TTC549 (cell line): ENCODE data around the gene KRTAP22-2.

Experiments
- FAIRE-seq: peaks from 2 replicates; lab custom pipeline; 2012; peaks lifted over from hg19 to GRCh38; lab: Jason Lieb, UNC

The KRTAP22-2 gene

DNA sequence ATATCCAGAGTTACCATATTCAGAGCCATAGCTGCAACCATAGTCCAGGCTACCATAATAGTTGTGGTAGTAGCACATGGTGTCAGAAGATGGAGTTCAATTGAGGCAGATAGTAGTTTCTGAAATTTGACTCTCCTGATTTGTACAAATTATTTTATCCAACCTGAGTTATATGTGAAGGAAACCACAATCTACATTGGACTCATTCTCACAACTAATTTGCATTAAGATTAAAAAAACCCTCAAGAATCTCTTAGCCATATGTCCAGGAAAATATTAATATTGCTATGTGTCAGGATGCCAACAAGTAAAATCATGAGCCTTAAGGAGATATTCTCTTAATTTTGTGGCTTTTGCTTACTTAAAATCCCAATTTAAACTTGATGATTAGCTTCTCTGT lies at the start of gene KRTAP22-2:
Gene KRTAP22-2, minus strand, starts transcription at position 101 of the 400 bp plus-strand sequence.
- FAIRE-seq = no peak

DNA sequence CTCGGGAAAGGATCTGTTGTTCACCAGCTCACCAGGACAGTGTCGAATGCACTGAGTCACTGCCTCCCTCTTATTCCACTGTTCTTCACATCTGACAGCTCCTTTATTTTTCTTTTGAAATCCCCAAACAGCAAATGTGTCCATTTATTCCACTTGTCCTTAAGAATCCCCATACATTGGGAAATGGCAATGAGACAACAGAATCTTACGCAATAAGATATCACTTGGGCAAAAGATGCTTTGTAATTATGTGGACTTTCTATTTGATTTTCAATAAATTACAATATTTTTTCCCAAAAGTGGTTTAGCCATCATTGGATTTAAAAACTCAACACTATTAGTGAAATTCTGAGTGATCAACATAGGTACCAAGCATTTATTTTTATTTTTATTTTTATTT lies 48.5 kb upstream of the KRTAP22-2 start:
- no peak for FAIRE-seq

DNA sequence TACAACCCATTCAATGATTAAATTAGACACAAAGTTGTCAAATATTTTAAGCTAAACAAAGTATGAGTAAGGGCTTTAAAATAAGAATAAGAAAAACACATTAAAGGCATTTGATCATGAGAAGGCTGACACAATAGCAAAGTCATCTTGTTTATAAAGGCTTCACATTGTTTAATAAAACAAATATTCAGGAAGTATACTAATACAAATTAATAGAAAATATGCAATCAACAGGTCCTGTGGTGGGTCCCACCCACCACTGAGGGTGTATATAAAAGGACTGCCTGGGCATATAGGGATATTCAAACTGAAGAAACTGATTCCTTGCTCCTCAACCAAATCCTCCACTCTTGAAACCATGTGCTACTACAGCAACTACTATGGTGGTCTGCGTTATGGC lies 44.7 kb upstream of the KRTAP22-2 start, which contains the start of gene KRTAP20-2:
Gene KRTAP20-2, plus strand, starts transcription at position 301 of the 400 bp plus-strand sequence. Its CDS starts 58 bp downstream, at position 359.
- FAIRE-seq = no peak

DNA sequence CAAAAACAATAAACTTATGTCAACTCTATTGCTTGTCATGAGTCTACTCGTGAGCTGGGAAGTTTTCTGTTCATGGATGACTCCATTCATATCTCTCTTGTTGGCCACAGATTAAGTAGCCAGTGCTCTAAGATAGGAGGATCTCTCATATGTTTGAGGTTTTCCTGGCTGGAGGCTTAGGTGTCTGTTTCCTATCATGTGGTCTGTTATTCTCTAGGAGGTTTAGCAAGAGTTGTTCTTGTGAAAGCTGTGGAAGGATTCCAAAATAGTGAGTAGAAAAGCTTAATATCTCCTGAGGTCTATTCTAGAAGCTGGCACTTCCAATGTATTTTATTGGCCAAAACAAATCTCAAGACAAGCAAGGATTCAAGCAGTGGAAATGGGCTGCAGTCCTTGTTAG lies 39.0 kb upstream of the KRTAP22-2 start:
- FAIRE-seq = no peak

DNA sequence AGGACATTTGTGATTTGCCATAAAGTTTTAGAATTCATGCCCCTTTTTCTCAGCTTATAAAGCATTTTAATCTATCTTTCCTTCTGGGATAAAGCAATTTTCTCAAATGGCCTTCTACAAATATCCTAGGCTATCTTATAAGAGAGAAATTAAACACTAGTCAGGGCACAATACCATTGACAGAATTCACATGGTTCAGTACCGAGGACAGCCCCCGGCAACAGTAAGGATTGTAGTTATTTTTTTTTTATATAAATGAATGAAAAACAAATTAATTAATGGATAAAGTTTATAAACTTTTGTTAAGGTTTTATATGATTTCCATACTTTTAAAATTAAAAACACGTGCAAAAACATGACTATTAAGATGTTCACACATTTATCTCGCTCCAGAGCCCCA lies 37.9 kb upstream of the KRTAP22-2 start:
- FAIRE-seq = no peak

DNA sequence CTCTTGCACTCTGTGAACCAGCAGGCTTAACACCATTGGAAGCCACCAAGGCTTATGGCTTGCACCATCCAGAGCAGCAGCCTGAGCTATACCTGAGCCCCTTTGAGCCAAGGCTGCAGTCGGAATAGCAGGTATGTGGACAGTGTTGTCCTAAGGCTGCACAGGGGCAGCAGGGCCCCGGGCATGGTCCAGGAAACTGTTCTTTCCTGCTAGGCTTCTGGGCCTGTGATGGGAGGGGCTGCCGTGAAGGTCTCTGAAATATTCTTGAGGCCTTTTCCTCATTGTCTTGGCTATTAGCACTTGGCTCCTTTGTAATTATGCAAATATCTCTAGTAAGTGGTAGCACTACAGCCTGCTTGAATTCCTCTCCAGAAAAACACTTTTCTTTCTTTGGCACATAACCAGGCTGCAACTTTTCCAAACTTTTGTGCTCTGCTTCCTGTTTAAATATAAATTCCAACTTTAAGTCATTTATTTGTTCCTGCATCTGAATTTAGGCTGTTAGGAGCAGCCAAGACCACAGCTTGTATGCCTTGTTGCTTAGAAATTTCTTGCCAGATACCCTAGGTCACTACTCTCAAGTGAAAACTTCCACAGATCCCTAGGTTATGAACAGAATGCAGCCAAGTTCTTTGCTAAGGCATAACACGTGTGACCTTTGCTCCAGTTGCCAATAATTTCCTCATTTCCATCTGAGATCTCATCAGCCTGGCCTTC lies 35.4 kb upstream of the KRTAP22-2 start:
- no peak for FAIRE-seq

DNA sequence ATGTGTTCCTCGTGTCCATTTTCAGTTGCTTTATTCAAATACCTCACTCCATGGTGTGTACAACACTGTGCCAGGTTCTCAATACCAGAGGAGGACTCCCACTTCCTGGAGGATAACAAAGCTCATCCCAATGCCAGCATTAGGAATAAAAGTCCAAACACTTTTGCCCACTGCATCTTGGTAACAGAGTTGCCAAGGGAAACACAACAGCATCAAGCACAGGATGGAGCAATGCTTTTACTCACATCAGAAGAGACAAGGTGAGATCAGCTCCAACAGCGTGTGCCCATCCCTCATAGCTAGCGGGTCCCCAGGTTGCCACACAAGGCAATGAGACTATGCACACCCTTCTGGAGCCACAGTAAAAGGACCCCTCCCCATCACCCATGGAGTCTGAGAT lies 33.2 kb upstream of the KRTAP22-2 start:
- no peak for FAIRE-seq

DNA sequence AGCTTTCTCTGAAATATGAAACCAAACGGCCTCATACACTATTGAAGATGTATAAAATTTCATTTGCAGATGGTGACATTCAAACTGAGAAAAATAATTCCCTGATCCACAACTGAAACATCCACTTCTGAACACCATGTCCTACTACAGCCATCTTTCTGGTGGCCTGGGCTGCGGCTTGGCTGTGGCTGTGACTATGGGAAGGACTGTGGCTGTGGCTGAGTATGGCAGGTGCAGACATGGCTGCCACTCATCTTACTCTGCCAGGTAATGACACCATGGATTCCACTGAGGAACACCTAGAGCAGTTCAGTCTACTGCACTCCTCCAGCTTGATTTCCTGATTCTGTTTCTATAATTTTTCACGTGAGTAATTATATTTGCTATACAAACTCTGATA lies 30.3 kb upstream of the KRTAP22-2 start, which contains the start of gene KRTAP20-4:
Gene KRTAP20-4, plus strand, starts transcription at position 106 of the 400 bp plus-strand sequence.
- no peak for FAIRE-seq

DNA sequence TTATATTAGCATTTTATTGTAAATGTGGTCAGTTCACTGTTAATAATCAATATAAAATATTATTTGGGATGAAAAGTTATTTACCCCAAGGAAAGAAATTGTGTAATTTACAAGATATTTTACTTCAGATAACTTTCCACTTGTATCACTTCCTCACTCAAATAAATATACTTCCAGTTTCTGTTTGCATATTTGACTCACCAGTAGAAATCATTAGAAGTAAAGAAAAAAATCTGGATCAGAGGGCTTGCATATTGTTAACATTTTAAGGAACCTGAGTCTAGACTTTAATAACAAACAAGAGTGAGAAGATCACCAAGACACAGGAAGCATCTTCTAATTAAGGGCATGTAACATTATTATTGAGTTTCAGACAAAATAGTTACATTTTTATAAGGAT lies 29.9 kb upstream of the KRTAP22-2 start:
- no peak for FAIRE-seq

DNA sequence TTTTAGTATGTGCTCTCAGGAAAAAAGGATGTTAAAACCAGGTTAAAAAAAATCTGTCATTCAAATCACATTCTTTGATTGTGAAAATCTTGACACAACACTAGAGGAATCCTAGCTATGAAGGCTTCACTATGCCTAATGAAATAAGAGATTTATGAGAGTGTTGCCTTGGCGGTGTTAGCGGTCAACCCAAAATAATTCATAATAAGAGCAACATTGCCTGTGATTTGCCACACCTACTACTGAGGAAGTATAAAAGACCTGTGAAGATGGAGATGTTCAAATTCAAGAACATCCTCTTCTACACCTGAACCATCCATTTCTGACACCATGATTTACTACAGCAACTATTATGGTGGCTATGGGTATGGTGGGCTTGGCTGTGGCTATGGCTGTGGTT lies 25.9 kb upstream of the KRTAP22-2 start, which contains the start of gene KRTAP20-1:
Gene KRTAP20-1, plus strand, starts transcription at position 301 of the 400 bp plus-strand sequence. Its CDS starts 30 bp downstream, at position 331.
- no peak for FAIRE-seq

DNA sequence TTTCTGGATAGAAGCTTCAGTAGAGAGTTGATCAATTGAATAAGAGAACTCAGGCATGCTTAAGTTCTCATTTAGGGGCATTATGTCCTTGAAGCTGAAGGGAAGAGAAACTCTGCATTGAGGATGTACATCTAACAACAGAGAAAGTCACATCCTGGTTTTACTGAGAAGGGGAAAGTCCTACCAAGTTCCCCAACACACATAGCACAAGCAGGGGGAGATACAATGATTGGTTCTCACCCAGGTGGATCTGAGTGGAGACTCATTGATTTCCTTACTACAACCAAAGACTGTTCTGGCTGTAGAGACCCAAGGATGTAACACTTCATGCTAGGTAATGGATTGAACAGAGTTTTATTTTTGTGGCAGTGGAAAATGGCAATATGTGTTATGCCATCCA lies 25.0 kb upstream of the KRTAP22-2 start:
- no peak for FAIRE-seq

DNA sequence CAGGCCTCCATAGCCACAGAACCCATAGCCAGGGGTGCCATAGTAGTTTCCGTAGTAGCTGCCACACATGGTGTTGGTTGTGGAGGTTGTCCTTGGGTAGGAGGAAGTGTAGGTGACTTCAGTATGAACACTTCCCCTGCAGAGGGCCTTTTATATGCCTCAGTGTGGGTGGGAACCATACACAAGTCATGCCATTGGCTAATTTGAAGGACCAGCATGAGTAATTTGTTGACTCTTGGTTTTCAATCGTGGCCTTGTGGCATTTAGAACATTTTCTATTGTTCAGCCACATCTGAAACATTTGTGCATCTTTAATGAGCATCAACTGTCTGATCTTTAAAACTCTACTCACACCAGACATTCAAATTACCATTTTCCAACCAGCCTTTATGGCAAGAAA lies 23.6 kb upstream of the KRTAP22-2 start, which contains the start of gene KRTAP6-1:
Gene KRTAP6-1, minus strand, starts transcription at position 95 of the 400 bp plus-strand sequence. Its CDS starts 26 bp downstream, at position 69.
- no peak for FAIRE-seq

DNA sequence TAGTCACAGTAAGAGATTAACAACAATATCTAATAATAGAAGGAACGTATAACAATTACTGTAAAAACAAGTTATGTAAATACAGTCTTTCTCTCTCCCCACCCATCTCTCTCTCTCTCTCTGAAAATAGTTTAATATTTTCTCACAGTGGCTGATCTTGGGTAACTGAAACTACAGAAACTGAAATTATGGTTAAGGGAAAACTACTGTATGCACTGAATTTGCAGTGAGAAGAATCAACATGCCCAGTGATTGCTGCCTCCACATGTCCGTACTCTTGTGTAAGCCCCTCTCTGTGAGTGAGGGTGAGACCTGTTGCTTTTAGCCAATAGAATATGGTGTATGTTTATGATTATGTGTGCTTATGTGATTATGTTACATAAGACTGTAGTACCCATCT lies 21.9 kb upstream of the KRTAP22-2 start:
- no peak for FAIRE-seq

DNA sequence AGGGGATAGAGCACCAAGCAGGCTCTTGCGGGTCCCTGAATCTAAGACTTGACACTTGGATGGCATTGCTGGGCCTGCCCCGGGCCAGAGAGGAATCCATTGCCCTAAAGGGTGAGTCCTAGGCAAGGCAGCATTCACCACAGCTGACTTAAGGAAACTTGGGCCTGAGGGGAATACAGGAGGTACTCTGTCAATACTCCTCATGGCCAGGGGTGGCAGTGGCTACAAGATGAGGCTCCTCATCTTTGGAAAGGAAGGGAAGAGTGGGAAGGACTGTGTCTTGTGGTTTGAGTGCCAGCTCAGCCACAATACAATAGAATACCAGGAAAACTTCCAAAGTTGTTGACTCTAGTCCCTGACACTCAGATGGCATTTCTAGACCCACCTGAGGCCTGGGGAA lies 15.8 kb upstream of the KRTAP22-2 start:
- FAIRE-seq = no peak

DNA sequence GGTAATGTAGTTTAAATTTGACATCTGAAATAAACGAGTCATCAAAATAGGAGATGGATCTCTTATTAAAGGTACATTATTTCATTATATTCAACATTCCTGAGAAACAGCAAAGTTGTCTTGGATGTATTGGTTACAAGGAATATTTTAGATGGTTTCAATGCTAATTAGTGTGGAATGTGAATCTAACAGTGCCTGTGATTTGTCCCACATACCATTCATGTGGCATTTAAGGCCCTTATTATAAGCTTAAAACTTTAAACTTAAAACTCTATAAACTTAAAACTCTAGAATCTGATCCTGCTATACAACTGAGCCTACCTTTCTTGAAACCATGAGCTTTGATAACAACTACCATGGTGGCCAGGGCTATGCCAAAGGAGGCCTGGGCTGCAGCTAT lies 10.6 kb upstream of the KRTAP22-2 start, which contains the start of gene KRTAP22-1:
Gene KRTAP22-1, plus strand, starts transcription at position 301 of the 400 bp plus-strand sequence.
- no peak for FAIRE-seq

DNA sequence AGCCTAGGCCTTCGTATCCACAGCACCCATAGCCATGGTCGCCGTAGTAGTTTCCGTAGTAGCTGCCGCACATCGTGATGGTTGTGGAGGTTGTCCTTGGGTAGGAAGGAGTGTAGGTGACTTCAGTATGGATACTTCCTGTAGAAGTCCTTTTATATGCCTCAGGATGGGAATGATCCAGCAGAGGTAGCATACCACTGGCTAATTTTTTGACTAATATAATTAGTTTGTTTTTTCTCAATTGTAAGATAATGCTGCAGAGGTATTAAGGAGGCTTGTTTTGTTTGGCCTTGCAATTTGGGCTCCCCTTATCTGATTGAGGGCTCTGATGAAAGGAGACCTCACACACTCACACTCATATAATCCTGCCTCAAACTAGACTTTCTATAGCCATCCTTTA lies 8.6 kb upstream of the KRTAP22-2 start, which contains the start of gene KRTAP6-2:
Gene KRTAP6-2, minus strand, starts transcription at position 101 of the 400 bp plus-strand sequence. Its CDS starts 28 bp downstream, at position 73.
- FAIRE-seq = no peak

DNA sequence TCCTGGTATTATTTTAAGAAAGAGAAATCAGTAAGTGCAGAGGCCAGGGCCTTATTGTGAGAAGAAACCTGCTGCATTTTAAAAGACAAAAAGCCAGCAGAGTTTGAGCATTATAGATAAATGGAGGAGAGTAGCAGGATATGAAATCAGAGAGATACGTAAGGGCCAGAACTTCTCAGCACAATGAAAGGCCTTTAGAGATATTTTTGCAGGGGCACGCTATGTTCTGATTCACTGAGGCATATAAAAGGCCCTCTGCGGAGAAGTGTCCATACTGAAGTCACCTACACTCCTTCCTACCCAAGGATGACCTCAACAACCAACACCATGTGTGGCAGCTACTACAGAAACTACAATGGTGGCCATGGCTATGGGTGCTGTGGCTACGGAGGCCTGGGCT lies 1.9 kb upstream of the KRTAP22-2 start, which contains the start of gene KRTAP6-3:
Gene KRTAP6-3, plus strand, starts transcription at position 301 of the 400 bp plus-strand sequence. Its CDS starts 6 bp downstream, at position 307.
- FAIRE-seq = no peak

DNA sequence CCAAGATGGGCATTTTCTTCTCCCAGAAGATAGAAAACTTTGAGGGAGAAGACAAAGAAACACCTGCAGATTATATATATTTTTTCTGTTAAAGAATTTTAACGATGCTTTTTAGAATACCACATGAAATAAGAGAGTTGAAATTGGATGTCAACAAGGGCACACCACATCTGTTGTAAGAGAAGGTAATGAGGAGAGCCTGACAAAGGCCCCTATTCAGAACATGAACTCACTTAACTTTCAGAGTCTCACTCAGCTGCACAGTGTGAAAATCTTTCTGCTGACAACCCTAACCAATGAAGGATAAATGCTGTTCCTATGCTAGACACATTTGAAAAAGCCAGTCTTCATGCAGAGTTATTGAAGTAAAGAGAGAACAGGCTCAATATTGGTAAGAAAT lies 7.3 kb downstream of the KRTAP22-2 start:
- FAIRE-seq = no peak

DNA sequence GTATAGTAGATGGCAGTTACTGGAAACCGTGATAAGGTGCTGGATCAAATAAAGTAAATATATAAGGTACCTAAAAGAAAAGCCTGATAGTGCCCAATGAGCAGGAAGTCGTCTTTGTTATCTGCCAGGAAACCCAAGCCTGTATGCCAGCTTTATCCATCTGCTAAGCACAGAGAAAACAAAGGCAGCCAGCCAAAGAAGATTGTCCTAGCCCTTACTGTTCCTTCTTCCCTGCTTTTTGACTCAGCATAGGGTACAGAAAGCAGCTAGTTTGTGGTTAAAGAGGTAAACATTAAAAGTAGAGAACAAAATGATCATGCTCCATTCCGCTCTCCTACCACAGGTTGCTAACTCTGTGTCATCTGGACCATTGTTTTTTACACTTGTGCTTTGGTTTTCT lies 10.1 kb downstream of the KRTAP22-2 start:
- no peak for FAIRE-seq

DNA sequence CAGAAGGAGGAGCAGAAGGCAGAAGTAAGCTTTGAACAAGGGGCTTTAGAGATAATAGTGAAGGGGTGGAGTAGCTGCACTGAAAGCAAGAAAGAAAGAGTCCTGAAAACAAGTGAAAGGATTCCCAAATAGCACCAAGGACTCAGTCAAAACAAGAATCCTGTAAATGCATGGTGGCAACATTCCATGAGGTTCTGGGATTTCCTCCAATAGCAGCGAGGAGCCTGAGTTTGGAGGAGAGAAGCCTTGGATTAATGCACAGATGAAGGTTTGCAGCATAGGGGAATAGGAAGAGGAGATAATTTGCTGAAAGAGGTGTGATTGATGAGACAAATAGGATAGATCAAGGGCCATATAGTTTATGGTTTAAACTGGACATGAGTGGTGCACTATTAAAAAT lies 10.9 kb downstream of the KRTAP22-2 start:
- no peak for FAIRE-seq

DNA sequence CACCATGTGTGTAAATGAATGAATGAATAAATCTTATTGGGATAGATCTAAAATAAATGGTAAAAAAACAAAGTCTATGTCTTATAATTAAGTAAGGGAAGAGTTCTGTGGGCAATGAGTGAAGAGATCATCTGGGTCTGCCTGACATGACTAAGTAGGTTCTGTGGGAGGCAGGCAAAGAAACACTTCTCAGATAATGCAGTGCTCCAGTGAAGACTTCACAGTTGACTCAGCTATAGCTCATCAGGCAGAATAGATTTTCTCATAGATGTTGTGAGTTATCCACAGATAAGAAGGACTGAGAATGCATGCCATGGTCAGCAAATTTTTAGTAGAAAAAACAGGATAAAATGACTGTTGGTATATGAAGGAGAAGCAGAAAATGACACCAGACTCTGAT lies 12.4 kb downstream of the KRTAP22-2 start:
- FAIRE-seq = no peak

DNA sequence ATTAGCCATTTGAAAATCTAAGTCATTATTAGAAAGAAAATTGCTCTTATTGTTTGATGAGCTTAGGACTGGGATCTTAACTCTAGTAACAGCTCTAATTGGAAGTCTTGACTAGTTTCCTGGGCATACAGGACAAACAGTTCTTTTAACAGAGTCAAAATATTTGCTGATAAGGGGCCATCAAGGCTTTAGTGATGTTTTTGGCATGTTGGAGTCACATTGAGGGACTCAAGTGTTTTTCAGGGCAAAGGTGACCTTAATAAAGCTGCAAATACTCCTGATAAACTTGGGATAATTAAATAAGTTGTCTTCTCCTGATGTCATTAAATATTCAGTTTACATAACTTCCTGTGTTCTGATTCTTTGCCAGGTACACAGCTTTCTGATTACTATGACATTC lies 22.6 kb downstream of the KRTAP22-2 start:
- no peak for FAIRE-seq

DNA sequence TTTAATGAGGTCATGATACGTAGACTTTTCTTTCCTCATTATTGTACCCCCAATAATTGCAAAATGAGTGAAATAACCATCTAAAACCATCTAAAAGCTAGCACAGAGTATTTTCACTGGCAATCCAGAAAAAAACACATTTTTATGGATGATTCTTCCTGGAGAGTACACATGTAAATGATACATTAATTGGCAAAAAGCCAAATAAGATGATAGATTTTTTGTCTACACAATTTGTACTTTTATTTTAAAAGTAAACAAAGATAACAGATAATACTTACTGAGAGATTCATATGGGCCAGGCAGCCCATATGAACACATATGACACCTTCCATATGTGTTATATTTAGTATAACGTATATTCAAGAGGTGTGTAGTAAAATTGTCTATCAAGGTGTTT lies 26.6 kb downstream of the KRTAP22-2 start:
- FAIRE-seq = no peak

DNA sequence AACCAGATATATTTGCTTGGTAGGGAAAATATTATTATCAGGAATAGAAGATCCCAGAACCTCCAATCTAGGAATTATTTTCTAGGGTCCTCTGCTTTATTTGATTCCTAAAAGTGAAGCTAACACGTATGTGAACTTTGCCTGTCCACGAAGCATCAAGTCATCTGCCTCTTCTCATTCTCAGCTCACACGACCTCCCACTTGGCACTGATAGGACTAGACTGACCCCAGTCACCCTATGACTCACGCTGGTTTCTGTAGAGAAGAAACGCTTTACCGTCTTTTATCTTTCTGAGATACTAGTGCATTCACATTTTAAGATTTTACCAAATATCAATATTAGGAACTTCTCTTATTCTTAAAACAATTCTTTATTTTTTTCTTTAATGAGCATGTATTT lies 27.1 kb downstream of the KRTAP22-2 start:
- no peak for FAIRE-seq
